DOHH2 (cell line): Measurements from ENCODE around the gene EEF2KMT.

Experiments
- EZH2phosphoT487 ChIP-seq: fragments of 200-600 bp; sonication (generic); IDR thresholded peaks from 2 replicates; pipeline ENCODE4 v1.6.1; 2017; ENCODE audit warnings: borderline replicate concordance, mild to moderate bottlenecking, antibody characterized with exemption, low read length, moderate library complexity, mixed read lengths
- TF ChIP-seq, protein P1 (sequence below): fragments of 200-600 bp; sonication (generic); IDR thresholded peaks from one replicate; pipeline ENCODE4 v1.5.1; 2014; ENCODE audit warnings: antibody characterized with exemption, mild to moderate bottlenecking, low read depth, low read length; ENCODE audit not compliant: poor library complexity, severe bottlenecking

GRCh38 chr16:5143761-5144620 is 46.4 kb upstream of the EEF2KMT start:
- TF ChIP-seq, protein P1, sequence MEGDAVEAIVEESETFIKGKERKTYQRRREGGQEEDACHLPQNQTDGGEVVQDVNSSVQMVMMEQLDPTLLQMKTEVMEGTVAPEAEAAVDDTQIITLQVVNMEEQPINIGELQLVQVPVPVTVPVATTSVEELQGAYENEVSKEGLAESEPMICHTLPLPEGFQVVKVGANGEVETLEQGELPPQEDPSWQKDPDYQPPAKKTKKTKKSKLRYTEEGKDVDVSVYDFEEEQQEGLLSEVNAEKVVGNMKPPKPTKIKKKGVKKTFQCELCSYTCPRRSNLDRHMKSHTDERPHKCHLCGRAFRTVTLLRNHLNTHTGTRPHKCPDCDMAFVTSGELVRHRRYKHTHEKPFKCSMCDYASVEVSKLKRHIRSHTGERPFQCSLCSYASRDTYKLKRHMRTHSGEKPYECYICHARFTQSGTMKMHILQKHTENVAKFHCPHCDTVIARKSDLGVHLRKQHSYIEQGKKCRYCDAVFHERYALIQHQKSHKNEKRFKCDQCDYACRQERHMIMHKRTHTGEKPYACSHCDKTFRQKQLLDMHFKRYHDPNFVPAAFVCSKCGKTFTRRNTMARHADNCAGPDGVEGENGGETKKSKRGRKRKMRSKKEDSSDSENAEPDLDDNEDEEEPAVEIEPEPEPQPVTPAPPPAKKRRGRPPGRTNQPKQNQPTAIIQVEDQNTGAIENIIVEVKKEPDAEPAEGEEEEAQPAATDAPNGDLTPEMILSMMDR = no peak
- TF ChIP-seq EZH2phosphoT487 = no peak
